Astrocyte (in vitro differentiated cells and primary cell): ENCODE results near the gene CERS5. TPM values are rescaled to one million over a fixed set of nuclear protein-coding genes. Genes with fewer than 3 reads are reported as not detected.

Experiments
- DNase-seq: peaks from one replicate; pipeline ENCODE4 v3.0.0-alpha.2; 2010; ENCODE audit warnings: low read depth
- FAIRE-seq: peaks from 2 replicates; lab custom pipeline; 2011; peaks lifted over from hg19 to GRCh38; lab: Jason Lieb, UNC
- H2AFZ ChIP-seq: 2 replicates; pipeline ENCODE4 v1.6.0; 2012; ENCODE audit warnings: low read depth, low read length, inconsistent platforms
- H3K27ac ChIP-seq: 2 replicates; pipeline ENCODE4 v1.5.1; 2011; ENCODE audit warnings: low read depth, low read length, inconsistent platforms
- H3K27me3 ChIP-seq: 2 replicates; pipeline ENCODE4 v1.6.0; 2011; ENCODE audit warnings: low read length, inconsistent platforms; ENCODE audit not compliant: insufficient read depth
- H3K36me3 ChIP-seq: 2 replicates; pipeline ENCODE4 v1.5.1; 2011; ENCODE audit warnings: low read length, inconsistent platforms; ENCODE audit not compliant: insufficient read depth
- H3K4me1 ChIP-seq: 2 replicates; pipeline ENCODE4 v1.5.1; 2011; ENCODE audit warnings: low read length, inconsistent platforms; ENCODE audit not compliant: insufficient read depth
- H3K4me2 ChIP-seq: 2 replicates; pipeline ENCODE4 v1.6.0; 2012; ENCODE audit warnings: low read length, inconsistent platforms
- H3K4me3 ChIP-seq: 2 replicates; pipeline ENCODE4 v1.5.1; 2011; ENCODE audit warnings: low read depth, mild to moderate bottlenecking, low read length, inconsistent platforms; ENCODE audit not compliant: insufficient read depth
- H3K79me2 ChIP-seq: 2 replicates; pipeline ENCODE4 v1.6.0; 2012; ENCODE audit warnings: mild to moderate bottlenecking, low read length, inconsistent platforms; ENCODE audit not compliant: insufficient read depth
- H3K9ac ChIP-seq: 2 replicates; pipeline ENCODE4 v1.6.0; 2012; ENCODE audit warnings: mild to moderate bottlenecking, low read length, inconsistent platforms
- H3K9me3 ChIP-seq: 2 replicates; pipeline ENCODE4 v1.5.1; 2012; ENCODE audit warnings: low read depth, mild to moderate bottlenecking, low read length, inconsistent platforms; ENCODE audit not compliant: insufficient read depth
- H4K20me1 ChIP-seq: 2 replicates; pipeline ENCODE4 v1.6.0; 2012; ENCODE audit warnings: low read length, inconsistent platforms; ENCODE audit not compliant: insufficient read depth
- H3K27ac Mint-ChIP-seq: one replicate; pipeline ENCODE4 v1.8.0; 2021; ENCODE audit warnings: mild to moderate bottlenecking, mixed read lengths; ENCODE audit not compliant: unreplicated experiment
- H3K27me3 Mint-ChIP-seq: one replicate; pipeline ENCODE4 v1.8.0; 2021; ENCODE audit warnings: low read depth, mixed read lengths; ENCODE audit not compliant: unreplicated experiment
- H3K36me3 Mint-ChIP-seq: one replicate; pipeline ENCODE4 v1.8.0; 2021; ENCODE audit warnings: low read depth, mixed read lengths; ENCODE audit not compliant: unreplicated experiment
- H3K4me1 Mint-ChIP-seq: one replicate; pipeline ENCODE4 v1.8.0; 2021; ENCODE audit warnings: low read depth, mixed read lengths; ENCODE audit not compliant: unreplicated experiment
- H3K4me3 Mint-ChIP-seq: one replicate; pipeline ENCODE4 v1.8.0; 2021; ENCODE audit warnings: mild to moderate bottlenecking, moderate library complexity, mixed read lengths; ENCODE audit not compliant: unreplicated experiment
- H3K9me3 Mint-ChIP-seq: one replicate; pipeline ENCODE4 v1.8.0; 2021; ENCODE audit warnings: mild to moderate bottlenecking, mixed read lengths; ENCODE audit not compliant: unreplicated experiment
- CTCF ChIP-seq: IDR thresholded peaks from 2 replicates; pipeline ENCODE4 v1.5.1; 2011; ENCODE audit warnings: low read depth, mild to moderate bottlenecking, inconsistent platforms, low read length, moderate library complexity; ENCODE audit not compliant: insufficient read depth
- EZH2 ChIP-seq: IDR thresholded peaks from 2 replicates; pipeline ENCODE4 v1.6.1; 2012; ENCODE audit warnings: mild to moderate bottlenecking, low read length, inconsistent platforms; ENCODE audit not compliant: insufficient read depth
- total RNA-seq: library from RNA; stranded (reverse); gene quantifications from 2 replicates; pipeline ENCODE4 v1.2.1, GENCODE V29; 2021

CERS5 gene
- total RNA-seq, 1 donor from 2014 or later, result 115 TPM

GRCh38 chr12:50103767-50104321, 63.3 kb downstream of the CERS5 start, which contains the start of gene GPD1:
Gene GPD1 (plus strand): TSS chr12:50104008. CDS start chr12:50104051, 43 bp downstream.
- Histone ChIP-seq H3K4me2 (peak within 1 kb of the TSS; percentile 12), H3K79me2 (no peaks in the 10 kb centered on the region), H3K9ac (no peak within 1 kb of the TSS), H4K20me1 (peaks cover 3% of the 10 kb centered on the region), H3K27ac (no peak within 1 kb of the TSS), H2AFZ (no peak within 1 kb of the TSS), H3K27me3 (no peaks in the 10 kb centered on the region), H3K9me3 (no peaks in the 10 kb centered on the region), H3K4me1 (peaks cover 10% of the 10 kb centered on the region), H3K4me3 (no peak within 1 kb of the TSS), H3K36me3 (peaks cover 19% of the 10 kb centered on the region)
- Mint-ChIP-seq H3K4me3 (no peak within 1 kb of the TSS), H3K27ac (peak within 1 kb of the TSS; percentile 12), H3K9me3 (no peaks in the 10 kb centered on the region), H3K27me3 (peaks cover 10% of the 10 kb centered on the region), H3K4me1 (peaks cover 10% of the 10 kb centered on the region), H3K36me3 (peaks cover 18% of the 10 kb centered on the region)
- DNase-seq, result no peak
- TF ChIP-seq CTCF (no peak), EZH2 (no peak)
- no peak for FAIRE-seq

DNA sequence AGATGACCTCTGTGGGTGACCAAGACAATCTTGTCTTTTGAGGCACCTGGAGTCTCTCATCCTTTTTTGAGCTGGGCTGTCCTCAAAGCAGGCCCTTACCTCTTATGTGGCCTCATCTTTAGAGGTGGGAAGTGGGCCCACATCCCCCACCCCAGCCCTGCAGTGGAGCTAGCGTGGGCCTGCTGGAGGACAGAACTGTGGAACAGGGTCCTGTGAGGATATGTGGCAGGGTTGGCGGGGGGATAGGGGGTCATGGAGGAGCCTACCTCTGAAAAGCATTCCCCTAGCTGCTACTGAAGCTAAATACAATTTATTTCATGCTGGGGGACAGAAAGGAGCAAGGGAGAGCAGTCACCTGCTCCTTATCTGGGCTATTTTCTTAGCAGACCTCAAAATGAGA, 63.8 kb downstream of the CERS5 start:
- no peak for FAIRE-seq
- no peak overlapping the region for H2AFZ ChIP-seq
- peaks cover 18% of the 10 kb centered on the region for H3K36me3 Mint-ChIP-seq
- H4K20me1 ChIP-seq, result peaks cover 8% of the 10 kb centered on the region
- H3K9me3 ChIP-seq, result no peaks in the 10 kb centered on the region
- peaks cover 10% of the 10 kb centered on the region for H3K4me1 Mint-ChIP-seq
- peaks cover 10% of the 10 kb centered on the region for H3K27me3 Mint-ChIP-seq
- H3K9me3 Mint-ChIP-seq, result no peaks in the 10 kb centered on the region
- TF ChIP-seq CTCF, result no peak
- TF ChIP-seq EZH2, result no peak
- H3K4me3 ChIP-seq, result no peak overlapping the region
- DNase-seq, result no peak
- peaks cover 23% of the 10 kb centered on the region for H3K36me3 ChIP-seq
- no peak overlapping the region for H3K27ac Mint-ChIP-seq
- peaks cover 10% of the 10 kb centered on the region for H3K4me1 ChIP-seq
- no peaks in the 10 kb centered on the region for H3K79me2 ChIP-seq
- H3K27me3 ChIP-seq, result no peaks in the 10 kb centered on the region
- no peak overlapping the region for H3K27ac ChIP-seq
- H3K9ac ChIP-seq, result no peak overlapping the region
- H3K4me2 ChIP-seq, result peak overlapping the region; percentile 12
- no peak overlapping the region for H3K4me3 Mint-ChIP-seq

DNA sequence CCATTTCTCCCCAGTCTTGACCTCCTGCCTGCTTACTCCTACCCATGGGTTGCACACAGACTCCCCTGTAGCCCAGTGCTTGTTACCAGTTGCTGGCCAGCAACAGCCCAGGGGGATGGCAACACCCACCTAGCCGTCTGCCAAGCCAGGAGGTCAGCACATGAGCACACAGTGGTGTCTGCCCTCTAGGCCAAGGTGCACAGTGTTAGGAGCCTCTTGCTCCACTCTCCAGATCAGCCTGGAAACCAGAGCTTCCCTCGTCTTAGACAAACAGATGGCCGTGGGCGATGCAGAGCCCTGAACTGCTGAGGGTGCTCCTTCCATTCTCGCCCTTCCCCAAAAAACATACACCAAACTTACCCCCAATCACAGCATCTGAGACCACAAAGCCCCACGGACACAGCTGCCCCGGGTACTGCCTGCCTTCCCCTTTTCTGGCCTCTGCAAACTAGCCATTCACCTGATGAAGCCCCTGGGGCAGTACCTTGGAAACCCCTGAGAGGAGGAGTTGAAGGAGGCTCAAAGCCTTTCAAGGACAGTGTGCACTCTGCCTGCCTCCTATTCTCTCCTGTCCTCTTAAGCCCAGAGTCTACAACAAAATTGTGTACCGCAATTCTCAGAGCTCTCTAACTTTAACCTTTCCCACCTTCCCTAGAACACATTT, 64.4 kb downstream of the CERS5 start:
- Histone ChIP-seq H3K27me3 (no peaks in the 10 kb centered on the region), H3K79me2 (no peaks in the 10 kb centered on the region), H2AFZ (no peak overlapping the region), H3K27ac (no peak overlapping the region), H3K4me2 (no peak overlapping the region), H3K36me3 (peaks cover 29% of the 10 kb centered on the region), H3K9me3 (no peaks in the 10 kb centered on the region), H3K4me1 (peaks cover 10% of the 10 kb centered on the region), H3K4me3 (no peak overlapping the region), H3K9ac (no peak overlapping the region), H4K20me1 (peaks cover 12% of the 10 kb centered on the region)
- Mint-ChIP-seq H3K27me3 (peaks cover 10% of the 10 kb centered on the region), H3K9me3 (no peaks in the 10 kb centered on the region), H3K4me1 (peaks cover 10% of the 10 kb centered on the region), H3K27ac (no peak overlapping the region), H3K4me3 (no peak overlapping the region), H3K36me3 (peaks cover 20% of the 10 kb centered on the region)
- DNase-seq (no peak), FAIRE-seq (no peak)
- TF ChIP-seq CTCF (no peak), EZH2 (no peak)
